Measurements from ENCODE around the gene PROCA1.
A peak's percentile ranks its signal among the peaks of the same experiment; 100 is the strongest.

PROCA1 gene

GRCh38 chr17:28711723-28712031, at the start of gene PROCA1:
Gene PROCA1 (minus strand): TSS chr17:28711888. CDS start chr17:28711660, 228 bp downstream.
- no peak for DNase-seq

GRCh38 chr17:28760601-28761562, 49.2 kb upstream of the PROCA1 start:
- no peak for DNase-seq

- no peak for DNase-seq
These were observed 47.7 kb upstream of the PROCA1 start for GRCh38 chr17:28759256-28759865.

- no peak for DNase-seq
These were observed 46.9 kb upstream of the PROCA1 start for GRCh38 chr17:28758411-28759121.

GRCh38 chr17:28756049-28756804, 44.5 kb upstream of the PROCA1 start:
- DNase-seq: no peak

GRCh38 chr17:28755486-28755885, 43.8 kb upstream of the PROCA1 start:
- DNase-seq: no peak

GRCh38 chr17:28751600-28752366, 40.1 kb upstream of the PROCA1 start:
- no peak for DNase-seq

GRCh38 chr17:28750178-28751047, 38.7 kb upstream of the PROCA1 start:
- peak; percentile 80 for DNase-seq

- no peak for DNase-seq
These were observed 38.0 kb upstream of the PROCA1 start for GRCh38 chr17:28749516-28750177.

GRCh38 chr17:28748852-28749515, 37.3 kb upstream of the PROCA1 start:
- no peak for DNase-seq

- DNase-seq: no peak
These were observed 36.4 kb upstream of the PROCA1 start for GRCh38 chr17:28747801-28748750.

- DNase-seq: no peak
These were observed 35.5 kb upstream of the PROCA1 start for GRCh38 chr17:28747051-28747691.

- no peak for DNase-seq
These were observed 34.9 kb upstream of the PROCA1 start for GRCh38 chr17:28746611-28747050.

- DNase-seq: no peak
These were observed 34.2 kb upstream of the PROCA1 start for GRCh38 chr17:28745786-28746411.

GRCh38 chr17:28744972-28745785, 33.5 kb upstream of the PROCA1 start:
- DNase-seq: no peak

- peak; percentile 55 for DNase-seq
These were observed 32.6 kb upstream of the PROCA1 start for GRCh38 chr17:28744104-28744971.

All from activated CD4-positive, alpha-beta T cell treated with anti-CD3 and anti-CD28 coated beads for 1 hour (primary cell).